K562 (cell line): ENCODE measurements around the gene IGSF21. TPM values are rescaled to one million over a fixed set of nuclear protein-coding genes. Genes with fewer than 3 reads are reported as not detected.
A peak's percentile ranks its signal among the peaks of the same experiment; 100 is the strongest.

Experiments
- ATAC-seq: fragments of 200-7000 bp; cut with Tn5 transposase; 3 replicates; pipeline ENCODE4 v1.9.1; 2020; ENCODE audit warnings: moderate library complexity
- BruUV-seq: library from RNA; stranded (reverse); fragments of 400-500 nt; replicated peaks from 2 replicates; lab custom pipeline; 2021; lab: Mats Ljungman, UMichigan
- CTCF ChIA-PET: fragments of 300-600 bp; formaldehyde crosslinking; extraction: SDS; loops from one replicate; lab custom pipeline; 2021; ENCODE audit warnings: low intra/inter-chr PET ratio; lab: Yijun Ruan, JAX
- POLR2A ChIA-PET: fragments of 300-600, 350-650 bp; sonication (Branson Sonifier 250); formaldehyde crosslinking; extraction: SDS; loops from one replicate; lab custom pipeline; 2021; ENCODE audit warnings: antibody characterized with exemption, inconsistent platforms; lab: Yijun Ruan, JAX
- DNase-seq, 4 experiments: peaks; one replicate each; pipeline versions ENCODE4 v3.0.0 to v3.0.0-alpha.2; 2011 to 2018; ENCODE audit warnings: low spot score in 3 of 4, mixed read lengths in 3 of 4; ENCODE audit errors: extremely low read depth in 1 of 4
- FAIRE-seq: peaks from 2 replicates; lab custom pipeline; 2011; peaks lifted over from hg19 to GRCh38; lab: Jason Lieb, UNC
- H2AFZ ChIP-seq: 2 replicates; pipeline ENCODE4 v1.6.0; 2011; ENCODE audit warnings: low read depth, low read length, control low read depth, inconsistent platforms
- H3K27ac ChIP-seq: fragments of 200-600 bp; 3 replicates; pipeline ENCODE4 v1.8.0; 2011; ENCODE audit warnings: low read depth, mild to moderate bottlenecking, control low read depth, inconsistent platforms, low read length, moderate library complexity, mixed read lengths; ENCODE audit errors: extremely low read depth
- H3K27me3 ChIP-seq, 2 experiments: fragments of 300-600 bp in 1 of 2; 2 replicates in 1 of 2; 3 replicates in 1 of 2; pipeline versions ENCODE4 v1.6.0 to v1.8.0; 2011; ENCODE audit warnings: inconsistent platforms in 2 of 2, low read length in 2 of 2, mild to moderate bottlenecking in 1 of 2, mixed read lengths in 1 of 2, moderate library complexity in 1 of 2; ENCODE audit not compliant: control insufficient read depth in 2 of 2, insufficient read depth in 2 of 2
- H3K36me3 ChIP-seq: fragments of 300-600 bp; 3 replicates; pipeline ENCODE4 v1.8.0; 2011; ENCODE audit warnings: mild to moderate bottlenecking, low read length, inconsistent platforms; ENCODE audit not compliant: control insufficient read depth, insufficient read depth
- H3K4me1 ChIP-seq, 2 experiments: fragments of 200-600 bp in 1 of 2; replicated peaks in 1 of 2; 2 replicates in 1 of 2; 3 replicates in 1 of 2; pipeline versions ENCODE4 v1.5.1 to v1.8.0; 2011; ENCODE audit warnings: inconsistent platforms in 2 of 2, low read length in 2 of 2, mild to moderate bottlenecking in 1 of 2, mixed read lengths in 1 of 2, moderate library complexity in 1 of 2; ENCODE audit not compliant: control insufficient read depth in 2 of 2, insufficient read depth in 2 of 2
- H3K4me2 ChIP-seq: 2 replicates; pipeline ENCODE4 v1.6.1; 2011; ENCODE audit warnings: low read length, control low read depth, inconsistent platforms, mixed read lengths; ENCODE audit not compliant: insufficient read depth
- H3K4me3 ChIP-seq: fragments of 200-600 bp; sonication (generic), shearing (Covaris generic); 2 replicates; pipeline ENCODE4 v1.5.1; 2016; ENCODE audit warnings: control low read depth, inconsistent platforms
- H3K79me2 ChIP-seq: fragments of 200-600 bp; 3 replicates; pipeline ENCODE4 v1.8.0; 2011; ENCODE audit warnings: low read length, inconsistent platforms; ENCODE audit not compliant: control insufficient read depth, insufficient read depth
- H3K9ac ChIP-seq, 2 experiments: 2 replicates each; pipeline versions ENCODE4 v1.6.0 to v1.6.1; 2011; ENCODE audit warnings: low read depth in 2 of 2, low read length in 2 of 2, control low read depth in 1 of 2, inconsistent platforms in 1 of 2, mild to moderate bottlenecking in 1 of 2, mixed read lengths in 1 of 2; ENCODE audit not compliant: insufficient read depth in 1 of 2
- H3K9me1 ChIP-seq: one replicate; pipeline ENCODE4 v1.6.0; 2011; ENCODE audit warnings: inconsistent platforms, mild to moderate bottlenecking, low read length, moderate library complexity; ENCODE audit not compliant: control insufficient read depth, insufficient read depth
- H3K9me3 ChIP-seq: replicated peaks from 2 replicates; pipeline ENCODE4 v1.5.1; 2011; ENCODE audit warnings: low read depth, low read length, inconsistent platforms; ENCODE audit not compliant: control insufficient read depth, insufficient read depth
- H4K20me1 ChIP-seq: replicated peaks from 2 replicates; pipeline ENCODE4 v1.6.1; 2011; ENCODE audit warnings: low read length, inconsistent platforms, mixed read lengths; ENCODE audit not compliant: control insufficient read depth, insufficient read depth
- ATF7 ChIP-seq: fragments of 450-650 bp; IDR thresholded peaks from 2 replicates; pipeline ENCODE4 v1.7.1; 2014; ENCODE audit warnings: mild to moderate bottlenecking, moderate library complexity
- CCAR2 ChIP-seq: fragments of 200-400 bp; formaldehyde crosslinking; IDR thresholded peaks from 2 replicates; pipeline ENCODE4 v1.6.1; 2017; ENCODE audit warnings: mild to moderate bottlenecking, low read depth, low read length
- DLX4 ChIP-seq: fragments of 250-450 bp; sonication (Bioruptor Pico); IDR thresholded peaks from 2 replicates; pipeline ENCODE4 v1.6.1; 2021; ENCODE audit warnings: mild to moderate bottlenecking
- E4F1 ChIP-seq: fragments of 250-450 bp; sonication (Bioruptor Pico); IDR thresholded peaks from 2 replicates; pipeline ENCODE4 v1.5.0; 2021; ENCODE audit warnings: mild to moderate bottlenecking, borderline replicate concordance
- FOSL1 ChIP-seq: fragments of 200-800 bp; sonication (Bioruptor generic); conservative IDR thresholded peaks from 2 replicates; pipeline ENCODE4 v1.6.1; 2016; ENCODE audit warnings: missing genetic modification characterization, missing compliant biosample characterization
- MEF2A ChIP-seq: IDR thresholded peaks from 2 replicates; pipeline ENCODE4 v1.6.1; 2011; ENCODE audit warnings: low read depth, mild to moderate bottlenecking, low read length, moderate library complexity; ENCODE audit not compliant: control insufficient read depth
- MEIS2 ChIP-seq: fragments of 450-650 bp; IDR thresholded peaks from 2 replicates; pipeline ENCODE4 v1.6.1; 2014; ENCODE audit warnings: mild to moderate bottlenecking; ENCODE audit not compliant: partially characterized antibody
- NR4A1 ChIP-seq, 2 experiments: fragments of 250-450 bp in 1 of 2; fragments of 450-650 bp in 1 of 2; sonication (Bioruptor Pico) in 1 of 2; IDR thresholded peaks; 2 replicates each; pipeline versions ENCODE4 v1.4.0 to v1.6.1; 2016 to 2020; ENCODE audit warnings: mild to moderate bottlenecking in 2 of 2, missing compliant biosample characterization in 1 of 2, missing genetic modification characterization in 1 of 2, moderate library complexity in 1 of 2
- PRPF4 ChIP-seq: fragments of 200-400 bp; formaldehyde crosslinking; IDR thresholded peaks from one replicate; pipeline ENCODE4 v1.6.1; 2017; ENCODE audit warnings: low read length, low read depth, mild to moderate bottlenecking; ENCODE audit not compliant: insufficient read depth, poor library complexity, severe bottlenecking
- RBM17 ChIP-seq: fragments of 200-400 bp; formaldehyde crosslinking; IDR thresholded peaks from 2 replicates; pipeline ENCODE4 v1.6.1; 2017; ENCODE audit warnings: low read depth, mild to moderate bottlenecking, low read length, borderline replicate concordance
- SMARCA5 ChIP-seq: fragments of 450-650 bp; IDR thresholded peaks from 2 replicates; pipeline ENCODE4 v1.6.1; 2016
- SMARCE1 ChIP-seq: fragments of 450-650 bp; IDR thresholded peaks from 2 replicates; pipeline ENCODE4 v1.7.1; 2016; ENCODE audit warnings: mild to moderate bottlenecking
- ZKSCAN1 ChIP-seq: fragments of 150-350 bp; IDR thresholded peaks from 2 replicates; pipeline ENCODE4 v1.6.1; 2016; ENCODE audit warnings: low read depth, low read length
- ZNF316 ChIP-seq: fragments of 450-650 bp; IDR thresholded peaks from 2 replicates; pipeline ENCODE4 v1.6.1; 2016
- WGBS: fragments of 100-300 bp; shearing (Covaris generic); methylation state at CpG from one replicate; pipeline ENCODE4 v1.1.6; 2016; ENCODE audit warnings: low coverage, mixed read lengths; ENCODE audit not compliant: insufficient coverage; ENCODE audit errors: missing lambda C conversion rate; 5-methylcytosine and 5-hydroxymethylcytosine counted together
- in situ Hi-C: fragments of 300-500 bp; cut with MboI; formaldehyde crosslinking; loops from 4 replicates; pipeline ENCODE4 v1.15.0; 2018; ENCODE audit warnings: inconsistent platforms, mixed read lengths
- intact Hi-C: fragments of 100-400 bp; cut with micrococcal nuclease; formaldehyde crosslinking; loops from 2 replicates; pipeline ENCODE4 v1.14.2; 2022
- polyA plus RNA-seq, 8 experiments: library from polyadenylated mRNA; depleted of rRNA in 4 of 8; stranded (reverse) in 5 of 8; unstranded in 3 of 8; fragments of >200 nt; fragmentation: Nextera tagmentation in 2 of 8; fragmentation: Illumina TruSeq in 1 of 8; extraction: Ambion mirVana in 2 of 8; extraction: Trizol in 1 of 8; gene quantifications; 2 replicates each; pipeline versions ENCODE4 v1.2.1 to v1.2.3, GENCODE V29; 2011 to 2014; ENCODE audit warnings: inconsistent platforms in 1 of 8, missing spikeins in 1 of 8
- total RNA-seq, 7 experiments: library from RNA; depleted of rRNA in 6 of 7; stranded (reverse); fragments of >200 nt in 6 of 7; fragmentation: Illumina TruSeq in 2 of 7; extraction: Trizol in 2 of 7; gene quantifications; 2 replicates each; pipeline versions ENCODE4 v1.2.1 to v1.2.3, GENCODE V29; 2011 to 2021; ENCODE audit warnings: low replicate concordance in 1 of 7

Gene IGSF21
- total and polyA plus RNA-seq, 9 of the 15 experiments (the other 6 are each of a cell fraction or from before 2014, with no cell fraction given), result not detected

GRCh38 chr1:18386591-18386990, 279.0 kb downstream of the IGSF21 start:
- Histone ChIP-seq H3K4me2 (no peak overlapping the region), H4K20me1 (no peaks in the 10 kb centered on the region), H3K79me2 (no peaks in the 10 kb centered on the region), H3K27me3 (peaks cover 0 to 21% of the 10 kb centered on the region in 2 experiments; a peak in 1 of 5 replicates), H3K4me3 (no peak overlapping the region), H3K4me1 (peaks cover 0 to 9% of the 10 kb centered on the region in 2 experiments; a peak in 4 of 5 replicates), H3K9me3 (no peaks in the 10 kb centered on the region), H3K9me1 (no peaks in the 10 kb centered on the region), H2AFZ (no peak overlapping the region), H3K9ac (no peak overlapping the region), H3K36me3 (no peaks in the 10 kb centered on the region), H3K27ac (no peak overlapping the region)
- WGBS, result 11% methylated on average over 5 of the region's 5 CpGs
- ChIA-PET CTCF (no interaction called here), POLR2A (interaction anchor here (0.7 kb wide), 2 partner anchors 8 to 158 kb away, joined by 3 to 4 read pairs; no protein-coding TSS in a partner anchor)
- intact Hi-C loops, result no loop called here
- DNase-seq (no peak), FAIRE-seq (no peak), ATAC-seq (no peak)
- BruUV-seq, result no TSS peak
- in situ Hi-C loops, result no loop called here
- TF ChIP-seq ATF7, result no peak
- TF ChIP-seq RBM17, result no peak
- TF ChIP-seq ZKSCAN1, result no peak

- POLR2A ChIA-PET, result no interaction called here
- no peak for TF ChIP-seq MEF2A
- no peak for TF ChIP-seq SMARCE1
- no peak for TF ChIP-seq CCAR2
- TF ChIP-seq SMARCA5, result no peak
- TF ChIP-seq RBM17, result no peak
- TF ChIP-seq E4F1 (CRISPR knock-in tag), result no peak
- no peak for TF ChIP-seq NR4A1 (CRISPR knock-in tag; IDR thresholded peaks at IDR 0.05)
- TF ChIP-seq NR4A1 (tag; IDR thresholded peaks at IDR 0.05), result no peak
- no peak for TF ChIP-seq PRPF4
- no peak for TF ChIP-seq FOSL1 (tag)
- no peak for TF ChIP-seq DLX4
- TF ChIP-seq ZNF316, result no peak
- no peak for TF ChIP-seq MEIS2
Observed at GRCh38 chr1:18387307-18387706, 279.7 kb downstream of the IGSF21 start.

More at GRCh38 chr1:18387307-18387706, 279.7 kb downstream of the IGSF21 start:
- Histone ChIP-seq H3K4me2 (no peak overlapping the region), H3K9me1 (no peaks in the 10 kb centered on the region), H3K4me1 (peaks cover 0 to 9% of the 10 kb centered on the region in 2 experiments; a peak in 4 of 5 replicates), H3K9ac (no peak overlapping the region), H3K79me2 (no peaks in the 10 kb centered on the region), H2AFZ (no peak overlapping the region), H4K20me1 (no peaks in the 10 kb centered on the region), H3K27ac (no peak overlapping the region), H3K36me3 (no peaks in the 10 kb centered on the region), H3K4me3 (no peak overlapping the region), H3K27me3 (peaks cover 0 to 21% of the 10 kb centered on the region in 2 experiments; a peak in 1 of 5 replicates), H3K9me3 (no peaks in the 10 kb centered on the region)
- no TSS peak for BruUV-seq
- CTCF ChIA-PET, result no interaction called here
- WGBS, result 1% methylated on average over 6 of the region's 6 CpGs
- in situ Hi-C loops, result no loop called here
- DNase-seq (no peak), FAIRE-seq (peak; percentile 15), ATAC-seq (no peak)
- intact Hi-C loops, result no loop called here
